ENCODE measurements around the gene LGR6.

GRCh38 chr1:202194328-202194648 is 689 bp downstream of the LGR6 start:
- TF ChIP-seq CTCF (IDR thresholded peaks at IDR 0.05; ENCODE audit: poor library complexity) (no peak), EZH2 (IDR thresholded peaks at IDR 0.05; ENCODE audit: borderline replicate concordance) (no peak), EZH2phosphoT487 (IDR thresholded peaks at IDR 0.05; ENCODE audit: low read depth, severe bottlenecking, unreplicated experiment) (no peak)

All from hepatocyte (in vitro differentiated cells).